Suppressor macrophage treated with lipopolysaccharide for 4 hours (primary cell): Measurements from ENCODE around the gene DEPP1.
"Not testable (repeated sequence)": the region's sequence is repeated elsewhere in the genome, so short reads cannot be mapped to it uniquely, and the experiment has no call there.

ENCODE experiments used
- DNase-seq: peaks from one replicate; pipeline ENCODE4 v3.0.0-alpha.2; 2020

Gene DEPP1, protein sequence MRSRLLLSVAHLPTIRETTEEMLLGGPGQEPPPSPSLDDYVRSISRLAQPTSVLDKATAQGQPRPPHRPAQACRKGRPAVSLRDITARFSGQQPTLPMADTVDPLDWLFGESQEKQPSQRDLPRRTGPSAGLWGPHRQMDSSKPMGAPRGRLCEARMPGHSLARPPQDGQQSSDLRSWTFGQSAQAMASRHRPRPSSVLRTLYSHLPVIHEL

DNA sequence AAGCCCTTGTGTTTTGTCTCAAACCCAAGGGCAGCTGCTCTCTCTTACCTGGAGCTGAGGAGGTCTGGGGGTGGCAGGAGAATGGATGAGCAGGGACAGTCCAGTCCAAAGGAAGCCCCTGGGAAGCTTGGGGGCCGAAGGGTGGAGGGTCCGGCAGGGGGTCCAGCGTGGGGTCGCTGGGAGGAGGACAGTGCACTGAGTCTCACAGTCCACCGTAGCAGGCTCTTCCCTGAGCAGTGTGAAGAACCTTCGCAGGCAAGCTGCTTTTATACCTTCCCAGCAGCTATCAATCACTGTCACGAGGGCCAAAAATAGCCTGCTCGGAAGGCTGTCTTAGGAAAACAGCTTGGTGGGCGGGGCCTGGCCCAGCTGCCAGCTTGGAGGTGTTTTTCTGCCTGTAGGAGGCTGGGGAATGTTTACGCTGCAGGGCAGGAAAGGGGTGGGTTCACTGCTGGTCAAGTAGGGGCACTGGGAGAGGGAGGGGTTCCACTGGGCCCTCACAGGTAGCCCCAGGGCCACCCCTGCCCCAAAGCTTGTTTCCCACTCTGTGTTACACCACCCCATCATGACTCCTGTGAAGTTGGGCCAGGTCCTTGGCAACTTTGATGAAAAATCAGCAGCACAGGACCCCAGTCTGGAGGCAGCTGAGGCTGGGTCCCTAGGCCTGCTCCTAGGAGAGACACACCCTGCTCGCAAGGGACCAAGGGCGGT, at the start of gene DEPP1:
TSS of gene DEPP1 (minus strand) at position 240 of the 711 bp plus-strand sequence. CDS start 779 bp downstream, outside the sequence.
- DNase-seq = peak; percentile 71

DNA sequence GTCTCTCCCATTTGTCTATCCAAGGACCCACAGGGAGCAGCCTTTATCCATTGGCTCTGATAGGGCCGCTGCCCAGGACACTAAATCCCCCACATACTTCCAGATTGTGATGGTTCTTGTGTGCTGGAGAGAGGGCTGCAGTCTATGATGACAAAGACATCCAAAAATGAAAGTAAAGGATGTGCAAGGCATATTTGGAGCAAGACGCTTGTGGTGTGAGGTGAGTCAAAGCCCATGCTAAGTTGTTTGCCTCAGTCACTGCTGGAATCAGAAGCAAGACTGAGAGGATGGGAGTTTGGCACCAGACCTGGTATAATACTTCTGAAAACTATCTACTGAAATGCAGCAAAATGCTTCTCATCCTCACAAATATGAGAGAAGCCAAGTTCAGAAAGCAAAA, 44.8 kb upstream of the DEPP1 start:
- DNase-seq = no peak

DNA sequence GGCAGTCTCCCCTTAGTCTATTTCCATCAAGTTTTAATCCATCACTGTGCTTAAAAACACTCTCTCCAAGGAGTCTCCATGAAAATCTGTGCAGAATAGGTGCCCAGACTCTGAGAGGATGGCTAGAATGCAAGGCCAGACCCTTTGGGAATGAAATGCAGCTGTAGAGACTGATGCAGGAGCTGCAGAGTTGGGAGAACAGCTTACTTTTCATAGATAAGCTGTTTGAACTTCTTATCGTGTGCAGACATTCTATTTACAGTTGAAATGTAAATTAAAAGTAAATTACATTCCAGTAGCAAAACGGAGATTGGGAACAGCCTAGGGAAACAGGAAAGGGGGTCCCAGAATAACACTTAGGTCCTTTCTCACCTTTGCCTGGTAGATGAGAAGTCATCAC, 37.0 kb upstream of the DEPP1 start:
- DNase-seq = no peak

DNA sequence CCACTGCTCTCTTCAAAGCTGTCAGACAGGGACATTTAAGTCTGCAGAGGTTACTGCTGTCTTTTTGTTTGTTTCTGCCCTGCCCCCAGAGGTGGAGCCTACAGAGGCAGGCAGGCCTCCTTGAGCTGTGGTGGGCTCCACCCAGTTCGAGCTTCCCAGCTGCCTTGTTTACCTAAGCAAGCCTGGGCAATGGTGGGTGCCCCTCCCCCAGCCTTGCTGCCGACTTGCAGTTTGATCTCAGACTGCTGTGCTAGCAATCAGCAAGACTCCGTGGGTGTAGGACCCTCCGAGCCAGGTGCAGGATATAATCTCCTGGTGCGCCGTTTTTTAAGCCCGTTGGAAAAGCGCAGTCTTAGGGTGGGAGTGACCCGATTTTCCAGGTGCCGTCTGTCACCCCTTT, 35.9 kb upstream of the DEPP1 start:
- not testable (repeated sequence) for DNase-seq

DNA sequence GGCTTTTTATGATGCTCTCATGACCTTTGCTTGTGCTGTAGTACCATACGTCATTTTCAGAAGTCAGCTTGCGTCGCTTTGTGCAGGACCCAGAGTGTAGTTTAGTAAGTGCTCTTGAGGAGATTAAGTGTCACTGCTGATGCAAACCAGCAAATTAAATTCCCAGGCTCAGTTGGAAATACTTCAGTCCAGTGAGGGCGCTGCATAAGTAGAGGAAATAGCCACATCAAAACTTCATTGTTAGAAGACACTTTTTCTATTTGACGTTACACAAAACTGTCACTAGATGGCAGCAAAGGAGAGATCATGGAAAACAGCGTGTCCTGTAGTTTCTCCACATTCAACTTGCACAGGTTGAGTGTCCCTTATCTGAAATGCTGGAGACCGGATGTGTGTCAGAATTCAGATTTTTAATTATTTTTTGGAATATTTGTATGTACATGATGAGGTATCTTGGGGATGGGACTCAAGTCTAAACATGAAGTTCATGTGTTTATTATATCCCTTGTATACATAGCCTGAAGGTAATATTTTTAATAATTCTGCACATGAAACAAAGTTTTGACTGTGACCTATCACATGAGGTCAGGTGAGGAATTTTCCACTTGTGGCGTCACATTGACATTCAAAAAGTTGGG, 30.0 kb upstream of the DEPP1 start:
- DNase-seq = peak; percentile 88

DNA sequence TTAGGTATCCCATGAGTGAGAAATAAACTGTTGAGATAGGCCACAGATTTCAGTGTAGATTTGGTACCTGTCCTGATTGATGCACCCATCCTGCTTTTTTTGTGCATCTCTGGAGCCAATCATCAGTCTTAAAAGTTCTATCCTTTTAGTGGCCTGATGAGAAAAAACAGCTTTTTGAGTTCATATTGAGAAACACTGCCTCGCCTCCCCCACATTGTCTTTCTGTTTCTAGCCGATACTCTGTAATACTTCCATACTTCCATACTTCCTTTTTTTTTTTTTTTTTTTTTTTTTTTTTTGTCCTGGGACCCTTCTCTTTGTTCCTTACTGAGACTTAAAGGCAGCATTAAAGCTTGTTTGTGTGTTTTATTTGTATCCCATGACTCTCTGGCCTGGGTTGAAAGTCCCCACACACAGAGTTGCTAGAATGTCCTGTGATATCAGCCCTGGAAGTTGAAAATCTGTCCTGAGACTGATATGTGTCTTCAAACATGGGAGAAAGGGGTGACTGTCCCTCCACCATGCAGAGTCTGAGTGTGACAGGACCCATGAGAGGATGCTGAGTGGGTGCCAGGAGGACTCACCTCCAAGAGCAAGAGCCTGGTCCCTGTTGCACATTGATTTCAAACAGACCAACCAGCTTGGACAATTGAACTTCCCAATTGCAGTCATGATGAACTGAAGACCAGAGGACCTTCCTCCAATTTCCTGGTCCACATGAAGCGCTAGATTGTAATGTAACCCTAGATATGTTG, 27.8 kb upstream of the DEPP1 start:
- peak; percentile 65 for DNase-seq

DNA sequence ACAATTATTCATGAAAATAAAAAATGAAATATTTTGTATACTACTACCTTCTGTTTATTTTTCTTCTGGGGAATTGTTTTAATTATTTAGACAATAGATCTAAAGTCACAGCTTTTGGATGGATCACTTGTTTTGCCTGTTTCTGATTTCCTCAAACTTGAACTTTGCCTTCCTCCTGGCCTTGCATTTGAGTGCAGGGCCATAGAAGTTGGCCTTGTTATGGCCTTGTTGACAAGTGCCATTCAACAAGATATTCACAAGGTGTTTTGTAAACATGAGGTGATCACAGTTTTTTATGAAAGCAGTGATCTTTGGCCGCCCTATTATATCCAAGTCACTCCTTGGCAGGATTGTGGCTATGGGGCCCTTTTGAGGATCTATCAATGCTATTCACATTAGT, 26.7 kb upstream of the DEPP1 start:
- DNase-seq = no peak

DNA sequence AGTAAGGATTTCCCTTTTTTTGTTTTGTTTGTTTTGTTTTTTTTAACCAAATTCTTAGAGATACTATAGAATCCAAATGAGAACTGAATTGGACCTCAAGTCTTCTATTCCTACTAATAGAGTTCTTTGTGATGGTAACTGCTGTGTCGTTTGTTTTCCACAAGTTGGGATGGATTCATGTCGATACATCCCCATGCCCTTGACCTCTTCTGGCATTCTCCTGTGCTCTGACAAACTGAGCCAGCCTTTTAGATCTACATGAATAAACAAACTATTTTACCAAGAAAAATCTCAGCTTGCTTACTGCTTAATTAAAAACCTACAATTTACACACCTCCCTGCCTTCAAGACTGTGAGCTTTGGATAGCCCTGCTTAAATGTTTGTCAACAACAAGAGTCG, 26.1 kb upstream of the DEPP1 start:
- no peak for DNase-seq

DNA sequence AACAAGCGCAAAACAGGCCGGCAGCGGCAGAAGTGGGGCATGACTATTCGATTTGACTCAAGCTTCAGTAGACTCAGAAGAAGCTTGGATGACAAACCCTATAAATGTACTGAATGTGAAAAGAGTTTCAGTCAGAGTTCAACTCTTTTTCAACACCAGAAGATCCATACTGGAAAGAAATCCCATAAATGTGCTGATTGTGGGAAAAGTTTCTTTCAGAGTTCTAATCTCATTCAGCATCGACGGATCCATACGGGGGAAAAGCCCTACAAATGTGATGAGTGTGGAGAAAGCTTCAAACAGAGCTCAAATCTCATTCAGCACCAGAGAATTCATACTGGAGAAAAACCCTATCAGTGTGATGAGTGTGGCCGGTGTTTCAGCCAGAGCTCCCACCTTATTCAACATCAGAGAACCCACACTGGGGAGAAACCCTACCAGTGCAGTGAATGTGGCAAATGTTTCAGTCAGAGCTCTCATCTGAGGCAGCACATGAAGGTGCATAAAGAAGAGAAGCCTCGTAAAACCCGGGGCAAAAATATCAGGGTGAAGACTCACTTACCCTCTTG, 24.9 kb upstream of the DEPP1 start:
- DNase-seq = no peak

DNA sequence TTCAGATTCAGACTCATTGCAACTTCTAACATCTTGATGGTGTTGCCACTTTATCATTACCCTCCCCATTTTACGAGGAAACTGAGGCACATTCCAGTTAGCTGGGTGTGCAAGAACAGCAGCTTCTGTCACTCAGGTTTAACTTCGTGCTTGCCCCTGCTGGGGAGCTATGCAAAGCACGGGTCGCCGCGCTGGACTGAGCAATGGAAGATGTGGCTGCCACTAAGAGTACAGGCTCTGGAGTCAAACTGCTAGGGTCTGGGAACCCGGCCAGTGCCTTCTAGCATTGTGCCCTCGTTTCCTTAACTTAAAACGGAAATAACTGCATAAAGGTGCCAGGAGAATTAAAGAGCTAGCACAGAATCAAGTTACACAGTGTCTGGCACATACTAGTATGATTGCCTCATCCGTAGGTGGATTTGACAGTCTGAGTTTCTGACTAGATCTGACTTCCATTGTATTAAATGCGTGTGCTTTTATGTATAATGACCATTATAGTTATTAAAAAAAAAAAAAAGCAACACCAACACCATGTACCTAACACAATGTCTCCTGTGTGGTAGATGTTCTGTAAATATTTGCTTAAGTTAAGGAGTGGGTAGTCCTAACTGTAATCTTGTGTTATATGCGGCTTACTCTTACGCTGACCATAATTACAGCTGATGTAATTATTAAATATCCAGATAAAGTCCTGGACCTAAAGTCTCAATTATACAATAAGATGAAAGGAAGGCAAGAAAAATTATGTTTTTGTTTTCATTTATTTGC, 23.0 kb upstream of the DEPP1 start:
- no peak for DNase-seq

DNA sequence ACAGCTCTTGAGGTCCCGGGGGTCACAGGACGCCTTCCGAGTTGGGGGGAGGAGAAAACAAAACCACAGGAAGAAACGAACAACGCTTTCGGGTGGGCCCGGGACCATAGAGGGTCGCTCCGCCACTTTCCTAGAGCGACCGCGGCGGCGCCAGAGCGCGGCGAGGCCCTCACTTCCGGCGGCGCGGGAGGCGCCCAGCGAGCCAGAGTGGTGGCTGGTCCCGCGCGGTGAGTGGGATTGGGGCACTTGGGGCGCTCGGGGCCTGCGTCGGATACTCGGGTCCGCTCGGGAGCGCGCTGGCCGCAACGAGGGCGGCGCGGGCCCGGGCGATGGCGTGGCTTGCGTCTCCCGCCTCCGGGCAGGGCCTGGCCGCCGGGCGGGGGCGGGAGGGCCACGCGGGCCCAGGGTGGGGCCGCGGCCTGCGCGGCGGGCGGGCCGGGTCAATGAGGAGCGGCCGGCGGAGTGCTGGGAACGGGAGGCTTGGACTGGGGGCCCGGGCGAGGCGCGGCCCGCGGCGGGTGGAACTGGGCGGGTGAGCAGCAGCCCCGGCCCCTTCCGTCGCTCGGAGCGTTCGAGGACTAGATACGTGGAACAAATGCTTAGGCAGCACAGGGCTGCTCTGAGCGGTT, 22.3 kb upstream of the DEPP1 start, which contains the start of gene ZNF22:
TSS of gene ZNF22 (plus strand) at position 172 of the 629 bp plus-strand sequence. CDS start 2,446 bp downstream, outside the sequence.
- peak; percentile 62 for DNase-seq

DNA sequence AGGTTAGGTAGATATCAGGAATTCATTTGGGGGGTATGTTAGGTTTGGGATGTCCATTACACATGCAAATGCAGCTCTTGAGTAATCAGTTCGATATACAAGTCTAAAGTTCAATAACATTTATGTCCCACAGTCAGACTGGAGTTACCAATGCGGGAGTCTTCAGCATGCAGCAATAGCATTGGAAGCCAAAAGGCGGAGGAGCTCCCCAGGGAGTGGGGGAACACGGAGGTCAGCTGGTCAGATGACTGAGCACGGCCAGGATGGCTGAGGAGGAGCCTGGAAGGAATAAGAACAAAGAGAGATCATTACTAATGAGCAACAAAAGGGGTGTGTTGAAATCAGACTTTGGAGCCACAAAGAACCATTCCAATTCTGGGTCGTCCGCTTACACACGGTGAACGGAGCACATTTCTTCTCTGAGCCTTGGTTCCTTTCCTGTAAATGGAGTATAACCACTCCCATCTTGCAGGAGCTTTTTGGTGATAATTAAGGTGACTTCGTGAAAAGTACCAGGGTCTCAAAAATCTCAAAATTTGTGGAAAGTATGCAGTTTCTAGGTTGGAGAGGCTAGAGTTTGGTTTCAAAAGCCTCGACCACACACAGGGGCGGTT, 21.6 kb upstream of the DEPP1 start:
- DNase-seq = peak; percentile 49

DNA sequence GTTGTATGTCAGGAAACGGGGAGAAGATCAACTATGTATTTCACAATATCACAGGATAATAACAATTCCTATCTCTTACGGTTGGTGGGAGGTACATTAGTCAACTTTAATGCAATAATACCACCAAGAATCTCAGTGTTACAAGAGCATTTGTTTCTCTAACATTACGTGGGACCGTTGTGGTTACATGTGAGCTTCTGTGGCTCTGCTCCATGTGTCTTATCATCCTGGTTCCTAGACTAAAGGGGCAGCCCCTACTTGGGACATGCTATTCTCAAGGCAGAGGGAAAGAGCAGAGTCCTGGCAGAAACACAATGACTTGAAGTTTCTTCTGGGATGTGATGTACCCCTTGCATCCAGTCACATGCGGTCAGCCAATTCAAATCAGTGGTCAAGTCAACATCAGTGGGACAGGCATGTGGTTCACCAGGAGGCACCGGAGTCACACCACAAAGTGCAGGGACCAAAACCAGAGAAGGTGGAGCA, 19.6 kb upstream of the DEPP1 start:
- DNase-seq = peak; percentile 35

DNA sequence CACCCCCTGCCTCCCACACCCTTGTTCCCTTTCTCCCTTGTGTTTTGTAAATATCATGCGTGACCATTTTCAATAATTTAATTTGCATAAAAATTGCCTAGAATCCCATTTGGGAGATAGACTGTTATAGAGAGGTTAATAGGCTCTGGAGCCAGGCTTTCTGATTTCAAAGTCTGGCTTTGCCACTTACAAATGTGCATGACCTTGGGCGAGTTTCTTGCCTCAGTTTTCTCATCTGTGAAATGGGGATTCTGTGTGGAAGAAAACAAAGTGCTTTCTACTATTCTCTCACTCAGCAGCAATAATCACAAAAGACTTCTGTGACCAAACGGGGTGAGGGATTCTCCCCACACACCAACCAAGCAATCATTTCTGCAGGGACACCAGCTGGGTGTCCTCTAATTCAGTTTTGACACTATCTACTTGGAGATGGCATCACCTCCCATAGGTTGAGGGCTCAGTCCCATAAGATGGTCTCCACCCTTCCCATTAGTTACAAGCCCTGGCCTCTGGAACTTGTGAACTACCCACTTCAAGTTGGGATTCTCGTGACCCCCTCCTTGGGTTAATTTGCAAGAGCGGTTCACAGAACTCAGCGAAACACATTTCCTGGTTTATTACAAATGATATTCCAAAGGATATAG, 18.6 kb upstream of the DEPP1 start:
- DNase-seq = no peak

DNA sequence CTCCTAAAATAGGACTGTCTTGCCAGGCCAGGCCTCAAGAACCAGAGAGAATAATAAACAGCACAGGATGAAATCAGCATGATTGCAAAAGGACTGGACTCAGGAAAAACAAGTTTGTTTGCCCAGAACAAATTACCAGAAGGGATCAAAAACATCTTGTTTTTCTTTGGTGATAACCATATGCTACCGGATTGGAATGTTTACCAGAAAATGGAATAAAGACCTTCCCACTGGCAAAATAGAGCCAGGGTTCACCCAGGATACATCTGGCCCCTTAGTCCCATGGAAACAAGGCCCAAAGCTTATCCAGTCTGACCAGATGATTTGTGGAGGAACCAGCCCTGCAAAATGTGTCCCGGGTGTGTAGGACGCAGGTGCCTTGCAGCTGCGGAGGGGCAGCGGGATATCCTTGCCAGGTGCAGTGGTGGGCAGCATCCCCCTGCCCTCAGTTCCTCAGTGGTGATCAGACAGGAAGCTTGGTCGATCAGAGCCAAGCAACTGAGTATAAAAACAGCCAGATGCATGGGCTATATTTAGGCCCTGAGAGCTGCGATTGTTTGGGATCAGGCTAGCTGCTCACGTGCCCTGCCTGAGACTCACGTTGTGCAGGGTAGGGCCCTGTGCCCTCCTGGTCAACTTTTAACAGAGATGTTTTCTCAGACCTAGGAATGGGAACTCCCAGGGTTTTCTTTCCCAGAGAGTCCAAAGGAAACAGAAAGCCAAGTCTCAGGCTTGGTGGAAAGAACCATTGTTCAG, 17.5 kb upstream of the DEPP1 start:
- DNase-seq = no peak

DNA sequence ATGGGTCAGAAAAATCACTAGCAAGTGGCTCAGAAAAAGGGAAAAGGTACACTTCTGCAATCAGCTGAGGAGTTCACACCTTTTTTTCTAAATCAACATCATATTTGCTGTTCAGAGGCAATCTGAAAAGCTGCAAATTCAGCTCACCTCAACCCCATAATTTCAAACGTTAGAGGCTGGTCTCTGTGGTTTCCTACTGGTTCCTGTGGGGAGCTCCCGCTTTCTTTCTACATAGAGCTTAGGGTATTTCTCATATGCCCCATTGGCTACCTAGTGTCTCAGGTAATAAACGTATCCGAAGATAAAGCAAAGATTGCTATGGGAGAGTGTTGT, 16.9 kb upstream of the DEPP1 start:
- DNase-seq = no peak

DNA sequence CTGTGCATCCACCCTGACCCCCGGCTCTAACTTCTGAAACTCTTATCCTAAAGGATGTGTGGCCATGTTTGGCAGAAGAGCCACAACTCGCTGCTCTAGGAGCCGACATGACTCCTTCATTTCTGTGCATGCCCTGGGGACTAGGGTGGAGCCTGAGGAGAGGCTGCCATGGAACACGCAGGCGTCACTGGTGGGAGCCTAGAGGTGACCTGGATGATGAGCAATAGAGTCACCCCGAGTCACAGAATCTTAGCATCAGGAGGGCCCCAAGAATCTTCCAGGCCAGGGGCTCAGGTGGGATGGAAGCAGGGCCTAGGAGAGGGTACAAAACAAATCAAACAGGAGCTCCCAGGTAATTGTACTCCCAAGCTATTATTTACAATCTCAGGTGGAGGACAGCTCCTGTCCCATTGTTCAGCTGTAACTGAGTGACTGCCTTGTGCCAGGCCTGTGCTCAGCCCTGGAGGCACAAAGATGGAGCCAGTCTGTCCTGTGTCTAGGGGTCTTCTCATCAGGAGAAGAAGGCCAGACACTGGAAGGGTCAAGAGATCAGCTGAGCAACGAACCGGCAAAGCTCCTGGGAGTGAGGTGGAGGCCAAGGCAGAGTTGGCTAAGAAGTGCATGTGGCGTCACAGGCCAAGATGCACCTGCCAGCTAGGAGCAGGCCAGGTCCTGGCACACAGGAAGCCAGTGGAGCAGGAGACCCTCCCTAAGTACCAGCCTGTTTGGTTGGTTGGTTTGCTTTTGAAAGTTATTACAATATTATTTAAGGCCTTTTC, 16.3 kb upstream of the DEPP1 start:
- DNase-seq = no peak

DNA sequence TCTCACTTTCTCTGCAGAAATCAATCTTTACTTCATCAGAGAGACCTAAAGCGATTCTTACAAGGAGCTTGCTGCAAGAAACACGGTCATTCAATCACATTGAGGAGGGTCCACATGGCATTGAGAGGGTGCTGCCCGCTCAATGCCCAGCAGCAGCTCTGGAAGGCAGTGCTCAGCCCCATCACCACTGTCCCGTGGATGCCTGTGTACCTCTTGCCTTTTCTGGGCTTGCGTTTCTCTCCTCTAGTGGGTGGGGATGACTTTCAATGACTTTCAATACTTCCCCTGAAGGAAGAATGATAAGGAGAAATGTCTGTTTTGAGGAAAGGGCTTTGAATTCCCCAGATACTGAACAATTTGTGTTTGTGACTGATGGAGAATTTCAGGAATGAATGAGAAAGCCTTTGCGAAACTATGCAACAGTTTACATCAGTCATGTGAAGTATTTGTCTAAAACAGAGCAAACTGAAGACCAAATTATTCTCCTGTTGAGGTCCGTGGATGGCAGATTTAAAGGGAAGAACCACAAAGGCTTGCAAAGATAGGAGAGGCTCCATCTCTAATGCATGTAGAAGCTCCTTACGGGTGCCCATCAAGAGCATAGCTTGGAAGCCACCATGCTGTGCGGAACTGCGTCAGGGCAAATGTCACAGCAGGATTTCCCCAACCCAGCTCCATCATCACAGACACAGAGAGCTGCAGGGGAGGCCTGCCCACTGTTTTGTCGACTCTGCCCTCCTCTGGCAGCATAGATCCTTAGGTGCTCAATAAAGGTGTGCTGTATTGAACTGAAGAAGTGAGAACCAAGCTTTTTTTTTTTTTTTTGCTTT, 15.5 kb upstream of the DEPP1 start:
- DNase-seq = no peak
